Activated naive CD4-positive, alpha-beta T cell treated with anti-CD3 and anti-CD28 coated beads, Interleukin-2, amount 50 U/mL, for 16 hours (primary cell): Measurements from ENCODE around the gene PGBD2.
"Not testable (repeated sequence)": the region's sequence is repeated elsewhere in the genome, so short reads cannot be mapped to it uniquely, and the experiment has no call there.

Experiments used
- DNase-seq: peaks from one replicate; pipeline ENCODE4 v3.0.0-alpha.2; 2020

The PGBD2 gene

GRCh38 chr1:248906009-248906752, at the start of gene PGBD2:
Gene PGBD2 (plus strand): TSS chr1:248906235. CDS start chr1:248913863, 7,628 bp downstream.
- peak; percentile 96 for DNase-seq

GRCh38 chr1:248857201-248857600, 48.8 kb upstream of the PGBD2 start:
- no peak for DNase-seq

GRCh38 chr1:248857749-248858095, 48.3 kb upstream of the PGBD2 start:
- no peak for DNase-seq

- DNase-seq = peak; percentile 35
Observed at GRCh38 chr1:248858096-248858890, 47.7 kb upstream of the PGBD2 start.

GRCh38 chr1:248858891-248859889, 46.8 kb upstream of the PGBD2 start, which contains the start of gene ZNF692:
Gene ZNF692 (minus strand): TSS chr1:248859085. CDS start chr1:248858309, 776 bp downstream.
- peak; percentile 98 for DNase-seq

GRCh38 chr1:248860007-248860406, 46.0 kb upstream of the PGBD2 start:
- DNase-seq = no peak

- DNase-seq = no peak
Observed at GRCh38 chr1:248861616-248862015, 44.4 kb upstream of the PGBD2 start.

GRCh38 chr1:248862695-248862997, 43.4 kb upstream of the PGBD2 start:
- DNase-seq = no peak

- peak; percentile 83 for DNase-seq
Observed at GRCh38 chr1:248862998-248863881, 42.8 kb upstream of the PGBD2 start.

GRCh38 chr1:248871837-248872401, 34.1 kb upstream of the PGBD2 start:
- DNase-seq = no peak

- peak; percentile 62 for DNase-seq
Observed at GRCh38 chr1:248872752-248873408, 33.2 kb upstream of the PGBD2 start.

- DNase-seq = peak; percentile 92
Observed at GRCh38 chr1:248873409-248873992, 32.5 kb upstream of the PGBD2 start.

- peak; percentile 80 for DNase-seq
Observed at GRCh38 chr1:248873993-248874533, 32.0 kb upstream of the PGBD2 start.

- DNase-seq = no peak
Observed at GRCh38 chr1:248881261-248881660, 24.8 kb upstream of the PGBD2 start.

- not testable (repeated sequence) for DNase-seq
Observed at GRCh38 chr1:248882427-248882826, 23.6 kb upstream of the PGBD2 start.

- no peak for DNase-seq
Observed at GRCh38 chr1:248884632-248885295, 21.3 kb upstream of the PGBD2 start.

- DNase-seq = no peak
Observed at GRCh38 chr1:248885646-248886045, 20.4 kb upstream of the PGBD2 start.

- no peak for DNase-seq
Observed at GRCh38 chr1:248886237-248886895, 19.7 kb upstream of the PGBD2 start.

GRCh38 chr1:248889914-248890243, 16.2 kb upstream of the PGBD2 start:
- DNase-seq = not testable (repeated sequence)
